Measurements from ENCODE around the gene RBM25. TPM values are rescaled to one million over a fixed set of nuclear protein-coding genes. Genes with fewer than 3 reads are reported as not detected.

The RBM25 gene
- total and polyA plus RNA-seq, 4 donors: 8.4 to 26.2 (median 22.2) TPM

- WGBS: 2% methylated on average over 21 of the region's 21 CpGs
- H3K4me1 ChIP-seq (ENCODE audit: control insufficient read depth in 4 of 4, insufficient read depth in 4 of 4, low read length in 3 of 4): peaks cover 3 to 25% (median 16%) of the 10 kb centered on the region in 4 donors
- peak overlapping the region; percentile 50 to 85 for H3K9ac ChIP-seq (ENCODE audit: low read depth in 1 of 2, low read length in 2 of 2)
- H3K4me3 ChIP-seq (ENCODE audit: low read depth in 1 of 3, low read length in 3 of 3): peak overlapping the region; percentile 57 to 97 (median 84)
- H3K9me3 ChIP-seq (ENCODE audit: control insufficient read depth in 4 of 4, low read length in 3 of 4): no peaks in the 10 kb centered on the region
- peak overlapping the region; percentile 72 to 83 for H3K27ac ChIP-seq (ENCODE audit: low read depth in 1 of 2, low read length in 2 of 2)
- no peak for TF ChIP-seq HNF4G (IDR thresholded peaks at IDR 0.05)
- no peak for TF ChIP-seq RAD21 (IDR thresholded peaks at IDR 0.05)
- TF ChIP-seq FOXA2 (IDR thresholded peaks at IDR 0.05): no peak
- no peak for TF ChIP-seq YY1 (IDR thresholded peaks at IDR 0.05)
- H3K27me3 ChIP-seq (ENCODE audit: control insufficient read depth in 4 of 4, insufficient read depth in 4 of 4, low read length in 3 of 4): no peaks in the 10 kb centered on the region
- no peak for DNase-seq (ENCODE audit: low spot score)
- peaks cover 3 to 14% (median 6%) of the 10 kb centered on the region in 4 donors for H3K36me3 ChIP-seq (ENCODE audit: control insufficient read depth in 4 of 4, insufficient read depth in 3 of 4, low read depth in 1 of 4, low read length in 3 of 4)
Measured at GRCh38 chr14:73026243-73026844, 32.0 kb upstream of the RBM25 start.

DNA sequence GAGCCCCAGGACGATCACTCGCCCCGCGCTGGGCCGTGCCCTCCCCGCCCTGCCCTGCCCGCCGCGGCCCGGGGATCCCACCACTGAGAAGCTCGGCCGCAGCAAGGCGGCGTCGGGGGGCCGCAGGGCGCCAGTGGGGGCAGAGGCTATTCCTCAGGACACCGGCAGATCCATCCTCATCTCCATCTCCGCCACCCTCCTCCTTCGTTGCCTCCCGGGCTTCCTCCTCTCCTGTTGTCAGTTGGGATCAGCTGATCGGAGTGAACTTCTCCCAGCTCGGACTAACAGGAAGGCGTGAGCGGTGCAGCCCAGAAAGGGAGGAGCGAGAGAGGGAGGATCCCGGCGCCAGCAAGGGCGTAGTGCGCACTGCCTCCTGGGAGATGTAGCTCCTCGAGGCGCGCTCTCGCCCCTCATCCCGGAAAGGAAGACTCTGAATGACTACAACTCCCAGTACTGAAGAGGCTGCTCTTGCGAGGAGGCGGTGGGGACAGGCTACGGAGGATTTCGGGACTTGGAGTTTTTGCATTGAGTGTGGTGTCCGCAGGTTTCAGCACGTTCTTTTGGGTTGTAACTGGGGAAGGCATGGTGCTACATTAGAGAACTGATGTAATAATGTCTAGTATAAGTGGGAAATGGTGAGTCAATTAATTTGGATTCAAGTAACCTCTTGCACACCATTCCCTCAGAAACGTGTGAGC is 31.3 kb upstream of the RBM25 start, which contains the start of gene ZFYVE1:
Gene ZFYVE1, minus strand, starts transcription at position 262 of the 698 bp plus-strand sequence. CDS start 2,598 bp downstream, outside the sequence.
- DNase-seq (ENCODE audit: low spot score): peak; percentile 91
- WGBS: under 1% methylated on average over 42 of the region's 42 CpGs
- TF ChIP-seq, protein P1, sequence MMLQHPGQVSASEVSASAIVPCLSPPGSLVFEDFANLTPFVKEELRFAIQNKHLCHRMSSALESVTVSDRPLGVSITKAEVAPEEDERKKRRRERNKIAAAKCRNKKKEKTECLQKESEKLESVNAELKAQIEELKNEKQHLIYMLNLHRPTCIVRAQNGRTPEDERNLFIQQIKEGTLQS (IDR thresholded peaks at IDR 0.05): no peak
- TF ChIP-seq FOXA2 (IDR thresholded peaks at IDR 0.05) (peak; percentile 37), GABPA (IDR thresholded peaks at IDR 0.05 in 1 of 2, conservative IDR thresholded peaks at IDR 0.05 in 1 of 2) (peak in 1 of 2 donors; percentile 84), HNF4A (conservative IDR thresholded peaks at IDR 0.05) (peak; percentile 62 to 80), REST (IDR thresholded peaks at IDR 0.05) (peak; percentile 86), NR2F2 (IDR thresholded peaks at IDR 0.05) (peak; percentile 46), RXRA (IDR thresholded peaks at IDR 0.05) (peak; percentile 52 to 79), SP1 (IDR thresholded peaks at IDR 0.05) (peak; percentile 88), JUND (IDR thresholded peaks at IDR 0.05) (peak; percentile 87 to 92), YY1 (IDR thresholded peaks at IDR 0.05) (peak; percentile 83), RAD21 (IDR thresholded peaks at IDR 0.05) (peak; percentile 43 to 51), TAF1 (conservative IDR thresholded peaks at IDR 0.05) (peak; percentile 81), ZBTB33 (IDR thresholded peaks at IDR 0.05) (no peak), EGR1 (IDR thresholded peaks at IDR 0.05; ENCODE audit: low read depth in 2 of 2) (peak in 1 of 2 donors; percentile 53), HNF4G (IDR thresholded peaks at IDR 0.05) (peak; percentile 55), FOXA1 (IDR thresholded peaks at IDR 0.05) (peak; percentile 67)
- TF ChIP-seq, protein P2, sequence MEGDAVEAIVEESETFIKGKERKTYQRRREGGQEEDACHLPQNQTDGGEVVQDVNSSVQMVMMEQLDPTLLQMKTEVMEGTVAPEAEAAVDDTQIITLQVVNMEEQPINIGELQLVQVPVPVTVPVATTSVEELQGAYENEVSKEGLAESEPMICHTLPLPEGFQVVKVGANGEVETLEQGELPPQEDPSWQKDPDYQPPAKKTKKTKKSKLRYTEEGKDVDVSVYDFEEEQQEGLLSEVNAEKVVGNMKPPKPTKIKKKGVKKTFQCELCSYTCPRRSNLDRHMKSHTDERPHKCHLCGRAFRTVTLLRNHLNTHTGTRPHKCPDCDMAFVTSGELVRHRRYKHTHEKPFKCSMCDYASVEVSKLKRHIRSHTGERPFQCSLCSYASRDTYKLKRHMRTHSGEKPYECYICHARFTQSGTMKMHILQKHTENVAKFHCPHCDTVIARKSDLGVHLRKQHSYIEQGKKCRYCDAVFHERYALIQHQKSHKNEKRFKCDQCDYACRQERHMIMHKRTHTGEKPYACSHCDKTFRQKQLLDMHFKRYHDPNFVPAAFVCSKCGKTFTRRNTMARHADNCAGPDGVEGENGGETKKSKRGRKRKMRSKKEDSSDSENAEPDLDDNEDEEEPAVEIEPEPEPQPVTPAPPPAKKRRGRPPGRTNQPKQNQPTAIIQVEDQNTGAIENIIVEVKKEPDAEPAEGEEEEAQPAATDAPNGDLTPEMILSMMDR (IDR thresholded peaks at IDR 0.05; ENCODE audit: low read depth, low read length, missing input control): no peak
- TF ChIP-seq, protein P3, sequence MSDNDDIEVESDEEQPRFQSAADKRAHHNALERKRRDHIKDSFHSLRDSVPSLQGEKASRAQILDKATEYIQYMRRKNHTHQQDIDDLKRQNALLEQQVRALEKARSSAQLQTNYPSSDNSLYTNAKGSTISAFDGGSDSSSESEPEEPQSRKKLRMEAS (IDR thresholded peaks at IDR 0.05): peak; percentile 66
- H3K9ac ChIP-seq (ENCODE audit: low read depth in 1 of 2, low read length in 2 of 2): peak within 1 kb of the TSS; percentile 50 to 85
- H3K4me1 ChIP-seq (ENCODE audit: control insufficient read depth in 4 of 4, insufficient read depth in 4 of 4, low read length in 3 of 4): peaks cover 3 to 25% (median 16%) of the 10 kb centered on the region in 4 donors
- no peaks in the 10 kb centered on the region for H3K9me3 ChIP-seq (ENCODE audit: control insufficient read depth in 4 of 4, low read length in 3 of 4)
- peak within 1 kb of the TSS; percentile 61 to 97 (median 84) for H3K4me3 ChIP-seq (ENCODE audit: low read depth in 1 of 3, low read length in 3 of 3)
- no peaks in the 10 kb centered on the region for H3K27me3 ChIP-seq (ENCODE audit: control insufficient read depth in 4 of 4, insufficient read depth in 4 of 4, low read length in 3 of 4)
- peaks cover 3 to 11% (median 6%) of the 10 kb centered on the region in 4 donors for H3K36me3 ChIP-seq (ENCODE audit: control insufficient read depth in 4 of 4, insufficient read depth in 3 of 4, low read depth in 1 of 4, low read length in 3 of 4)
- H3K27ac ChIP-seq (ENCODE audit: low read depth in 1 of 2, low read length in 2 of 2): peak within 1 kb of the TSS; percentile 72 to 83
